OCI-LY7 (cell line): ENCODE measurements around the gene SEC23IP. TPM values are rescaled to one million over a fixed set of nuclear protein-coding genes. Genes with fewer than 3 reads are reported as not detected.

ENCODE experiments used
- BruUV-seq: library from RNA; stranded (reverse); fragments of 400-500 nt; replicated peaks from 2 replicates; lab custom pipeline; 2021; lab: Mats Ljungman, UMichigan
- CTCF ChIA-PET: fragments of 300-600 bp; sonication (Branson Sonifier 250); formaldehyde crosslinking; loops from one replicate; lab custom pipeline; 2022; ENCODE audit warnings: antibody characterized with exemption; ENCODE audit not compliant: unreplicated experiment; lab: Charles Lee
- POLR2A ChIA-PET: fragments of 300-600 bp; sonication (Branson Sonifier 250); formaldehyde crosslinking; loops from one replicate; lab custom pipeline; 2022; ENCODE audit warnings: antibody characterized with exemption; lab: Charles Lee
- DNase-seq: peaks from one replicate; pipeline ENCODE4 v3.0.0-alpha.2; 2015; ENCODE audit warnings: low spot score
- H2AFZ ChIP-seq: fragments of 200-600 bp; sonication (generic), shearing (Covaris generic); 2 replicates; pipeline ENCODE4 v1.6.1; 2014; ENCODE audit warnings: mild to moderate bottlenecking, antibody characterized with exemption, low read length, moderate library complexity
- H3K27ac ChIP-seq: fragments of 200-600 bp; sonication (generic); 2 replicates; pipeline ENCODE4 v1.5.1; 2014; ENCODE audit warnings: mixed run types, low read depth, mild to moderate bottlenecking, moderate library complexity, low read length, inconsistent platforms; ENCODE audit not compliant: poor library complexity, severe bottlenecking
- H3K36me3 ChIP-seq: fragments of 200-600 bp; sonication (generic); 2 replicates; pipeline ENCODE4 v1.6.1; 2014; ENCODE audit warnings: mild to moderate bottlenecking, antibody characterized with exemption, low read length, moderate library complexity, mixed read lengths; ENCODE audit not compliant: insufficient read depth
- H3K4me1 ChIP-seq: fragments of 200-600 bp; sonication (generic); 2 replicates; pipeline ENCODE4 v1.5.1; 2014; ENCODE audit warnings: mild to moderate bottlenecking, low read length; ENCODE audit not compliant: insufficient read depth, poor library complexity, severe bottlenecking
- H3K4me2 ChIP-seq: fragments of 200-600 bp; sonication (generic); 2 replicates; pipeline ENCODE4 v1.6.1; 2014; ENCODE audit warnings: mild to moderate bottlenecking, low read length
- H3K4me3 ChIP-seq: fragments of 200-600 bp; sonication (generic); 2 replicates; pipeline ENCODE4 v1.5.1; 2014; ENCODE audit warnings: mild to moderate bottlenecking, low read depth, low read length; ENCODE audit not compliant: poor library complexity, severe bottlenecking
- H3K79me2 ChIP-seq: fragments of 200-600 bp; sonication (generic); 2 replicates; pipeline ENCODE4 v1.6.1; 2016; ENCODE audit warnings: low read depth, mild to moderate bottlenecking, low read length, moderate library complexity, mixed read lengths; ENCODE audit not compliant: insufficient read depth
- H3K9me2 ChIP-seq: fragments of 200-600 bp; sonication (generic); 2 replicates; pipeline ENCODE4 v1.6.1; 2016; ENCODE audit warnings: mild to moderate bottlenecking, low read length, mixed read lengths; ENCODE audit not compliant: insufficient read depth
- H3K9me3 ChIP-seq: fragments of 200-600 bp; sonication (generic); 2 replicates; pipeline ENCODE4 v1.6.1; 2014; ENCODE audit warnings: mild to moderate bottlenecking, mixed run types, low read length, mixed read lengths
- H4K20me1 ChIP-seq: fragments of 200-600 bp; sonication (generic); 2 replicates; pipeline ENCODE4 v1.6.1; 2014; ENCODE audit warnings: mild to moderate bottlenecking, antibody characterized with exemption, low read length, moderate library complexity, mixed read lengths; ENCODE audit not compliant: insufficient read depth
- CTCF ChIP-seq: fragments of 200-600 bp; sonication (generic); conservative IDR thresholded peaks from 2 replicates; pipeline ENCODE4 v1.5.1; 2014; ENCODE audit warnings: mild to moderate bottlenecking, antibody characterized with exemption, low read length, moderate library complexity, mixed read lengths
- EZH2phosphoT487 ChIP-seq: fragments of 200-600 bp; sonication (generic); IDR thresholded peaks from 2 replicates; pipeline ENCODE4 v1.6.1; 2018; ENCODE audit warnings: low read depth, borderline replicate concordance, mild to moderate bottlenecking, mixed run types, antibody characterized with exemption, low read length, moderate library complexity, mixed read lengths
- intact Hi-C: fragments of 100-400 bp; cut with micrococcal nuclease; formaldehyde crosslinking; loops from one replicate; pipeline ENCODE4 v1.10.0; 2022; ENCODE audit not compliant: unreplicated experiment
- total RNA-seq, 2 experiments: library from RNA; depleted of rRNA in 1 of 2; stranded (reverse); fragments of >200 nt in 1 of 2; shearing (Covaris generic) in 1 of 2; gene quantifications; 2 replicates each; pipeline ENCODE4 v1.2.3, GENCODE V29; 2014 to 2022

Gene SEC23IP
- total RNA-seq, 2 experiments from 2014 or later, result 19.9 to 61.3 TPM

- H2AFZ ChIP-seq, result no peak overlapping the region
- H3K27ac ChIP-seq, result no peak overlapping the region
- H3K4me1 ChIP-seq, result no peaks in the 10 kb centered on the region
- H3K79me2 ChIP-seq, result no peaks in the 10 kb centered on the region
- TF ChIP-seq CTCF, result no peak
- TF ChIP-seq EZH2phosphoT487, result no peak
- H4K20me1 ChIP-seq, result no peaks in the 10 kb centered on the region
- POLR2A ChIA-PET, result interaction anchor here (0.7 kb wide), 1 partner anchor 15 kb away, joined by 3 read pairs; no protein-coding TSS in a partner anchor
- H3K4me3 ChIP-seq, result no peak overlapping the region
- H3K9me2 ChIP-seq, result no peaks in the 10 kb centered on the region
- peak; percentile 8 for DNase-seq
- intact Hi-C loops, result no loop called here
- no peak overlapping the region for H3K4me2 ChIP-seq
- BruUV-seq, result no TSS peak
- CTCF ChIA-PET, result no interaction called here
- no peaks in the 10 kb centered on the region for H3K9me3 ChIP-seq
- H3K36me3 ChIP-seq, result no peaks in the 10 kb centered on the region
Observed at GRCh38 chr10:119973281-119973680, 80.8 kb downstream of the SEC23IP start.

- no peaks in the 10 kb centered on the region for H4K20me1 ChIP-seq
- no peak overlapping the region for H2AFZ ChIP-seq
- no peaks in the 10 kb centered on the region for H3K4me1 ChIP-seq
- H3K79me2 ChIP-seq, result no peaks in the 10 kb centered on the region
- no peaks in the 10 kb centered on the region for H3K36me3 ChIP-seq
- TF ChIP-seq CTCF, result no peak
- no peak for TF ChIP-seq EZH2phosphoT487
- CTCF ChIA-PET, result no interaction called here
- H3K9me2 ChIP-seq, result no peaks in the 10 kb centered on the region
- no peak overlapping the region for H3K27ac ChIP-seq
- no peak overlapping the region for H3K4me3 ChIP-seq
- H3K4me2 ChIP-seq, result no peak overlapping the region
- intact Hi-C loops, result no loop called here
- DNase-seq, result no peak
- no peaks in the 10 kb centered on the region for H3K9me3 ChIP-seq
- POLR2A ChIA-PET, result no interaction called here
- no TSS peak for BruUV-seq
Observed at GRCh38 chr10:119976421-119976820, 83.9 kb downstream of the SEC23IP start.

- ChIA-PET POLR2A (interaction anchor here (0.6 kb wide), 1 partner anchor 408 kb away, joined by 5 read pairs; no protein-coding TSS in a partner anchor), CTCF (no interaction called here)
- BruUV-seq, result no TSS peak
- no peaks in the 10 kb centered on the region for H4K20me1 ChIP-seq
- no peaks in the 10 kb centered on the region for H3K36me3 ChIP-seq
- H3K4me2 ChIP-seq, result no peak overlapping the region
- H3K9me2 ChIP-seq, result no peaks in the 10 kb centered on the region
- no peak overlapping the region for H3K27ac ChIP-seq
- intact Hi-C loops, result no loop called here
- H3K4me1 ChIP-seq, result no peaks in the 10 kb centered on the region
- H3K9me3 ChIP-seq, result no peaks in the 10 kb centered on the region
- TF ChIP-seq EZH2phosphoT487 (no peak), CTCF (no peak)
- H2AFZ ChIP-seq, result no peak overlapping the region
- H3K4me3 ChIP-seq, result no peak overlapping the region
- no peaks in the 10 kb centered on the region for H3K79me2 ChIP-seq
- no peak for DNase-seq
Observed at GRCh38 chr10:119980956-119981750, 88.6 kb downstream of the SEC23IP start.
